22Rv1 (cell line): ENCODE results near the gene CNIH3.

Experiments
- H3K27ac ChIP-seq: fragments of 450-650 bp; 2 replicates; pipeline ENCODE4 v1.5.1; 2017
- CTCF ChIP-seq: fragments of 450-650 bp; IDR thresholded peaks from 2 replicates; pipeline ENCODE4 v1.5.1; 2017; ENCODE audit warnings: mild to moderate bottlenecking
- ZFX ChIP-seq: fragments of 450-650 bp; IDR thresholded peaks from 2 replicates; pipeline ENCODE4 v1.6.1; 2017; ENCODE audit warnings: antibody characterized with exemption, borderline replicate concordance

CNIH3 gene

GRCh38 chr1:224624432-224624831 is 8.3 kb downstream of the CNIH3 start:
- H3K27ac ChIP-seq: no peak overlapping the region
- TF ChIP-seq ZFX (no peak), CTCF (no peak)

GRCh38 chr1:224626042-224626441 is 9.9 kb downstream of the CNIH3 start:
- no peak overlapping the region for H3K27ac ChIP-seq
- TF ChIP-seq CTCF (no peak), ZFX (no peak)

- TF ChIP-seq CTCF (no peak), ZFX (no peak)
- H3K27ac ChIP-seq: no peak overlapping the region
Observed at GRCh38 chr1:224629965-224630364, 13.8 kb downstream of the CNIH3 start.

- TF ChIP-seq ZFX: no peak
- TF ChIP-seq CTCF: no peak
- H3K27ac ChIP-seq: no peak overlapping the region
Observed at GRCh38 chr1:224631462-224632115, 15.5 kb downstream of the CNIH3 start.

GRCh38 chr1:224632381-224632871 is 16.3 kb downstream of the CNIH3 start:
- TF ChIP-seq ZFX: no peak
- TF ChIP-seq CTCF: no peak
- no peak overlapping the region for H3K27ac ChIP-seq

GRCh38 chr1:224632921-224633321 is 16.8 kb downstream of the CNIH3 start:
- TF ChIP-seq ZFX: no peak
- no peak for TF ChIP-seq CTCF
- no peak overlapping the region for H3K27ac ChIP-seq

- TF ChIP-seq ZFX (no peak), CTCF (no peak)
- H3K27ac ChIP-seq: no peak overlapping the region
Observed at GRCh38 chr1:224635356-224635755, 19.2 kb downstream of the CNIH3 start.
